Measurements from ENCODE around the gene ATF6.
"Not testable (repeated sequence)": the region's sequence is repeated elsewhere in the genome, so short reads cannot be mapped to it uniquely, and the experiment has no call there.

Gene ATF6

GRCh38 chr1:161739865-161740566, 26.1 kb upstream of the ATF6 start:
- DNase-seq (ENCODE audit: low spot score in 2 of 2): no peak
- in situ Hi-C loops (cut with MboI; ENCODE audit: low sequenced_read_pairs): loop anchor here (5.0 to 25.0 kb wide), 3 partner anchors 255 to 553 kb away; partner anchors contain the start of genes ADAMTS4 and B4GALT3
- Histone ChIP-seq H3K9me3 (no peaks in the 10 kb centered on the region), H3K27me3 (ENCODE audit: low read depth) (no peaks in the 10 kb centered on the region), H3K4me3 (no peak overlapping the region), H3K36me3 (replicated peaks) (no peaks in the 10 kb centered on the region), H3K4me1 (no peaks in the 10 kb centered on the region)

GRCh38 chr1:161740921-161741320, 25.2 kb upstream of the ATF6 start:
- in situ Hi-C loops (cut with MboI; ENCODE audit: low sequenced_read_pairs): loop anchor here (5.0 to 25.0 kb wide), 3 partner anchors 256 to 554 kb away; partner anchors contain the start of genes ADAMTS4 and B4GALT3
- DNase-seq (ENCODE audit: low spot score in 2 of 2): no peak

GRCh38 chr1:161743231-161743630, 22.9 kb upstream of the ATF6 start:
- in situ Hi-C loops (cut with MboI; ENCODE audit: low sequenced_read_pairs): loop anchor here (5.0 to 25.0 kb wide), 3 partner anchors 258 to 556 kb away; partner anchors contain the start of genes ADAMTS4 and B4GALT3
- DNase-seq (ENCODE audit: low spot score in 2 of 2): no peak
- no peak overlapping the region for H3K4me3 ChIP-seq
- no peaks in the 10 kb centered on the region for H3K36me3 ChIP-seq (replicated peaks)
- no peaks in the 10 kb centered on the region for H3K27me3 ChIP-seq (ENCODE audit: low read depth)
- H3K9me3 ChIP-seq: no peaks in the 10 kb centered on the region
- H3K4me1 ChIP-seq: no peaks in the 10 kb centered on the region

More at GRCh38 chr1:161740921-161741320, 25.2 kb upstream of the ATF6 start:
- H3K4me3 ChIP-seq: no peak overlapping the region
- no peaks in the 10 kb centered on the region for H3K36me3 ChIP-seq (replicated peaks)
- H3K9me3 ChIP-seq: no peaks in the 10 kb centered on the region
- no peaks in the 10 kb centered on the region for H3K4me1 ChIP-seq
- no peaks in the 10 kb centered on the region for H3K27me3 ChIP-seq (ENCODE audit: low read depth)

GRCh38 chr1:161747801-161748200, 18.3 kb upstream of the ATF6 start:
- H3K27me3 ChIP-seq (ENCODE audit: low read depth): no peaks in the 10 kb centered on the region; the same call in 1 of the 2 replicates
- DNase-seq (ENCODE audit: low spot score in 2 of 2): no peak
- in situ Hi-C loops (cut with MboI; ENCODE audit: low sequenced_read_pairs): loop anchor here (10.0 to 25.0 kb wide), 2 partner anchors 263 to 560 kb away; partner anchors contain the start of genes ADAMTS4 and B4GALT3

GRCh38 chr1:161749509-161750407, 16.4 kb upstream of the ATF6 start, which contains the start of gene DUSP12:
Gene DUSP12 (plus strand): TSS chr1:161749786. CDS start chr1:161749802, 16 bp downstream.
- Histone ChIP-seq H3K4me1 (peaks cover 9% of the 10 kb centered on the region), H3K4me3 (peak within 1 kb of the TSS; percentile 94)
- in situ Hi-C loops (cut with MboI; ENCODE audit: low sequenced_read_pairs): loop anchor here (10.0 to 25.0 kb wide), 2 partner anchors 265 to 562 kb away; partner anchors contain the start of genes ADAMTS4 and B4GALT3

More at GRCh38 chr1:161747801-161748200, 18.3 kb upstream of the ATF6 start:
- Histone ChIP-seq H3K4me3 (no peak overlapping the region), H3K9me3 (no peaks in the 10 kb centered on the region), H3K4me1 (peaks cover 9% of the 10 kb centered on the region), H3K36me3 (replicated peaks) (peaks cover 21% of the 10 kb centered on the region)

GRCh38 chr1:161763522-161764098, 2.5 kb upstream of the ATF6 start:
- no peaks in the 10 kb centered on the region for H3K27me3 ChIP-seq (ENCODE audit: low read depth)
- H3K9me3 ChIP-seq: no peaks in the 10 kb centered on the region
- H3K4me3 ChIP-seq: no peak overlapping the region
- peak; percentile 50 to 54 for DNase-seq (ENCODE audit: low spot score in 2 of 2)
- peaks cover 15% of the 10 kb centered on the region; the same call in 1 of the 2 replicates for H3K4me1 ChIP-seq
- in situ Hi-C loops (cut with MboI; ENCODE audit: low sequenced_read_pairs): no loop called here
- peaks cover 2% of the 10 kb centered on the region; the same call in 1 of the 2 replicates for H3K36me3 ChIP-seq (replicated peaks)

More at GRCh38 chr1:161749509-161750407, 16.4 kb upstream of the ATF6 start, which contains the start of gene DUSP12:
- Histone ChIP-seq H3K27me3 (ENCODE audit: low read depth) (no peaks in the 10 kb centered on the region; the same call in 1 of the 2 replicates), H3K36me3 (replicated peaks) (peaks cover 41% of the 10 kb centered on the region), H3K9me3 (no peaks in the 10 kb centered on the region)
- peak; percentile 88 to 97 for DNase-seq (ENCODE audit: low spot score in 2 of 2)

- Histone ChIP-seq H3K4me3 (no peak overlapping the region), H3K27me3 (ENCODE audit: low read depth) (no peaks in the 10 kb centered on the region), H3K36me3 (replicated peaks) (0 out of 2 replicates have a peak, but pooled peaks cover 3% of the 10 kb centered on the region), H3K4me1 (peaks cover 15% of the 10 kb centered on the region; the same call in 1 of the 2 replicates), H3K9me3 (no peaks in the 10 kb centered on the region)
- no peak for DNase-seq (ENCODE audit: low spot score in 2 of 2)
- in situ Hi-C loops (cut with MboI; ENCODE audit: low sequenced_read_pairs): no loop called here
These were observed 2.3 kb downstream of the ATF6 start for GRCh38 chr1:161768461-161768860.

GRCh38 chr1:161768986-161769672, 3.0 kb downstream of the ATF6 start:
- Histone ChIP-seq H3K36me3 (replicated peaks) (0 out of 2 replicates have a peak, but pooled peaks cover 3% of the 10 kb centered on the region), H3K9me3 (no peaks in the 10 kb centered on the region), H3K4me1 (peaks cover 15% of the 10 kb centered on the region; the same call in 1 of the 2 replicates), H3K4me3 (no peak overlapping the region), H3K27me3 (ENCODE audit: low read depth) (no peaks in the 10 kb centered on the region)
- no peak for DNase-seq (ENCODE audit: low spot score in 2 of 2)
- in situ Hi-C loops (cut with MboI; ENCODE audit: low sequenced_read_pairs): no loop called here

GRCh38 chr1:161769673-161770045, 3.5 kb downstream of the ATF6 start:
- H3K4me3 ChIP-seq; in situ Hi-C loops (cut with MboI; ENCODE audit: low sequenced_read_pairs); DNase-seq (ENCODE audit: low spot score in 2 of 2); H3K36me3 ChIP-seq (replicated peaks); H3K27me3 ChIP-seq (ENCODE audit: low read depth); H3K9me3 ChIP-seq: not testable (repeated sequence)
- H3K4me1 ChIP-seq: peaks cover 15% of the 10 kb centered on the region; the same call in 1 of the 2 replicates

GRCh38 chr1:161770250-161770649, 4.1 kb downstream of the ATF6 start:
- no peaks in the 10 kb centered on the region for H3K9me3 ChIP-seq
- H3K27me3 ChIP-seq (ENCODE audit: low read depth): no peaks in the 10 kb centered on the region
- H3K4me3 ChIP-seq: no peak overlapping the region
- 0 out of 2 replicates have a peak, but pooled peaks cover 3% of the 10 kb centered on the region for H3K36me3 ChIP-seq (replicated peaks)
- H3K4me1 ChIP-seq: peaks cover 15% of the 10 kb centered on the region; the same call in 1 of the 2 replicates
- no peak for DNase-seq (ENCODE audit: low spot score in 2 of 2)
- in situ Hi-C loops (cut with MboI; ENCODE audit: low sequenced_read_pairs): no loop called here

GRCh38 chr1:161771161-161771560, 5.0 kb downstream of the ATF6 start:
- in situ Hi-C loops (cut with MboI; ENCODE audit: low sequenced_read_pairs): no loop called here
- no peak overlapping the region for H3K4me3 ChIP-seq

GRCh38 chr1:161771973-161772372, 5.9 kb downstream of the ATF6 start:
- DNase-seq (ENCODE audit: low spot score in 2 of 2): no peak
- H3K4me1 ChIP-seq: peaks cover 5% of the 10 kb centered on the region; the same call in 1 of the 2 replicates
- 0 out of 2 replicates have a peak, but pooled peaks cover 3% of the 10 kb centered on the region for H3K36me3 ChIP-seq (replicated peaks)
- in situ Hi-C loops (cut with MboI; ENCODE audit: low sequenced_read_pairs): no loop called here
- H3K4me3 ChIP-seq: no peak overlapping the region
- H3K9me3 ChIP-seq: no peaks in the 10 kb centered on the region
- H3K27me3 ChIP-seq (ENCODE audit: low read depth): no peaks in the 10 kb centered on the region

More at GRCh38 chr1:161771161-161771560, 5.0 kb downstream of the ATF6 start:
- H3K27me3 ChIP-seq (ENCODE audit: low read depth): no peaks in the 10 kb centered on the region
- DNase-seq (ENCODE audit: low spot score in 2 of 2): no peak
- peaks cover 10% of the 10 kb centered on the region; the same call in 1 of the 2 replicates for H3K4me1 ChIP-seq
- 0 out of 2 replicates have a peak, but pooled peaks cover 3% of the 10 kb centered on the region for H3K36me3 ChIP-seq (replicated peaks)
- no peaks in the 10 kb centered on the region for H3K9me3 ChIP-seq
